GM23338 (cell line): ENCODE results near the gene LUC7L2. TPM values are rescaled to one million over a fixed set of nuclear protein-coding genes. Genes with fewer than 3 reads are reported as not detected.
A peak's percentile ranks its signal among the peaks of the same experiment; 100 is the strongest.

Source experiments
- ATAC-seq: fragments of 200-7000 bp; cut with Tn5 transposase; 3 replicates; pipeline ENCODE4 v1.9.1; 2020
- DNase-seq: peaks from one replicate; pipeline ENCODE4 v3.0.0-alpha.2; 2015; ENCODE audit warnings: low spot score
- H2AFZ ChIP-seq: fragments of 200-600 bp; sonication (generic); 2 replicates; pipeline ENCODE4 v1.8.0; 2016; ENCODE audit warnings: antibody characterized with exemption, mild to moderate bottlenecking, moderate library complexity
- H3F3A ChIP-seq: fragments of 200-600 bp; sonication (generic); replicated peaks from 2 replicates; pipeline ENCODE4 v1.8.0; 2017; ENCODE audit warnings: antibody characterized with exemption, mixed run types, low read depth
- H3K27ac ChIP-seq: fragments of 200-600 bp; sonication (generic); 2 replicates; pipeline ENCODE4 v1.6.1; 2016; ENCODE audit warnings: low read depth
- H3K27me3 ChIP-seq: fragments of 200-600 bp; sonication (generic); 2 replicates; pipeline ENCODE4 v1.8.0; 2016; ENCODE audit warnings: mild to moderate bottlenecking, mixed run types, moderate library complexity; ENCODE audit not compliant: insufficient read depth
- H3K36me3 ChIP-seq: fragments of 200-600 bp; sonication (generic); 2 replicates; pipeline ENCODE4 v1.8.0; 2016; ENCODE audit warnings: mild to moderate bottlenecking; ENCODE audit not compliant: insufficient read depth
- H3K4me1 ChIP-seq: fragments of 200-600 bp; sonication (generic); 2 replicates; pipeline ENCODE4 v1.8.0; 2016; ENCODE audit warnings: mild to moderate bottlenecking, moderate library complexity; ENCODE audit not compliant: insufficient read depth
- H3K4me2 ChIP-seq: fragments of 200-600 bp; sonication (generic); 2 replicates; pipeline ENCODE4 v1.7.1; 2017; ENCODE audit warnings: mixed run types
- H3K4me3 ChIP-seq: fragments of 200-600 bp; sonication (generic); 2 replicates; pipeline ENCODE4 v1.6.1; 2016; ENCODE audit warnings: mixed run types
- H3K79me2 ChIP-seq: fragments of 200-600 bp; sonication (generic); replicated peaks from 2 replicates; pipeline ENCODE4 v1.8.0; 2017; ENCODE audit warnings: mild to moderate bottlenecking; ENCODE audit not compliant: insufficient read depth
- H3K9me2 ChIP-seq: fragments of 200-600 bp; sonication (generic); 2 replicates; pipeline ENCODE4 v1.8.0; 2017; ENCODE audit not compliant: insufficient read depth
- H4K20me1 ChIP-seq: fragments of 200-600 bp; sonication (generic); replicated peaks from 2 replicates; pipeline ENCODE4 v1.8.0; 2017; ENCODE audit warnings: mild to moderate bottlenecking; ENCODE audit not compliant: insufficient read depth
- H3K27ac Mint-ChIP-seq: 2 replicates; pipeline ENCODE4 v1.8.0; 2020; ENCODE audit warnings: inconsistent platforms, mild to moderate bottlenecking, moderate library complexity, mixed read lengths
- H3K27me3 Mint-ChIP-seq: 3 replicates; pipeline ENCODE4 v1.8.0; 2022; ENCODE audit warnings: low read depth, mild to moderate bottlenecking, moderate library complexity, mixed read lengths, inconsistent platforms; ENCODE audit not compliant: insufficient read depth, poor library complexity
- H3K36me3 Mint-ChIP-seq: 3 replicates; pipeline ENCODE4 v1.8.0; 2021; ENCODE audit warnings: low read depth, mild to moderate bottlenecking, inconsistent platforms, moderate library complexity, mixed read lengths
- H3K4me1 Mint-ChIP-seq: 3 replicates; pipeline ENCODE4 v1.8.0; 2020; ENCODE audit warnings: mild to moderate bottlenecking, inconsistent platforms, mixed read lengths
- H3K4me3 Mint-ChIP-seq: 3 replicates; pipeline ENCODE4 v1.8.0; 2021; ENCODE audit warnings: moderate library complexity, mild to moderate bottlenecking, inconsistent platforms, mixed read lengths
- H3K9me3 Mint-ChIP-seq: 3 replicates; pipeline ENCODE4 v1.8.0; 2020; ENCODE audit warnings: moderate library complexity, mild to moderate bottlenecking, inconsistent platforms, mixed read lengths
- CREB1 ChIP-seq: fragments of 250-450 bp; sonication (Bioruptor Pico); IDR thresholded peaks from 2 replicates; pipeline ENCODE4 v1.5.0; 2020; ENCODE audit warnings: low read depth, mild to moderate bottlenecking, moderate library complexity
- JUNB ChIP-seq: IDR thresholded peaks from one replicate; pipeline ENCODE4 v1.6.1; 2016; ENCODE audit warnings: antibody characterized with exemption; ENCODE audit not compliant: unreplicated experiment
- POLR2AphosphoS5 ChIP-seq: IDR thresholded peaks from 2 replicates; pipeline ENCODE4 v1.6.1; 2016; ENCODE audit warnings: antibody characterized with exemption, low read depth
- ZNF114 ChIP-seq: fragments of 250-450 bp; sonication (Bioruptor Pico); IDR thresholded peaks from 2 replicates; pipeline ENCODE4 v1.5.0; 2020; ENCODE audit warnings: mild to moderate bottlenecking, moderate library complexity
- ZNF331 ChIP-seq: fragments of 250-450 bp; sonication (Bioruptor Pico); IDR thresholded peaks from 2 replicates; pipeline ENCODE4 v1.5.0; 2020; ENCODE audit warnings: low read depth, mild to moderate bottlenecking, moderate library complexity
- polyA plus RNA-seq: library from polyadenylated mRNA; unstranded; fragments of >200 nt; fragmentation: Nextera tagmentation; extraction: Ambion mirVana; gene quantifications from 2 replicates; pipeline ENCODE4 v1.2.1, GENCODE V29; 2016
- total RNA-seq: library from RNA; depleted of rRNA; stranded (reverse); fragments of >200 nt; shearing (Covaris generic); gene quantifications from 2 replicates; pipeline ENCODE4 v1.2.3, GENCODE V29; 2014
- TF ChIP-seq, protein P1 (sequence below): IDR thresholded peaks from 2 replicates; pipeline ENCODE4 v1.6.1; 2016; ENCODE audit warnings: antibody characterized with exemption
- TF ChIP-seq, protein P2 (sequence below), 2 experiments: fragments of 200-600 bp in 1 of 2; sonication (generic) in 1 of 2; conservative IDR thresholded peaks; 2 replicates each; pipeline versions ENCODE4 v1.5.1 to v1.6.1; 2016 to 2017; ENCODE audit warnings: antibody characterized with exemption in 2 of 2, low read depth in 2 of 2, mild to moderate bottlenecking in 2 of 2, moderate library complexity in 1 of 2
- TF ChIP-seq, protein P3 (sequence below): IDR thresholded peaks from one replicate; pipeline ENCODE4 v1.6.1; 2018; ENCODE audit warnings: antibody characterized with exemption; ENCODE audit not compliant: unreplicated experiment

The LUC7L2 gene
- total and polyA plus RNA-seq, 2 experiments from 2014 or later: 40.3 to 57.3 TPM

- ATAC-seq: peak; percentile 79
- no peaks in the 10 kb centered on the region for H3K36me3 ChIP-seq
- DNase-seq: peak; percentile 98
- H3K79me2 ChIP-seq: peaks cover 49% of the 10 kb centered on the region
- H3K27me3 ChIP-seq: no peaks in the 10 kb centered on the region
- peak overlapping the region; percentile 71 for H3K4me3 ChIP-seq
- peak; percentile 81 for TF ChIP-seq CREB1
- TF ChIP-seq JUNB: no peak
- TF ChIP-seq, protein P1, sequence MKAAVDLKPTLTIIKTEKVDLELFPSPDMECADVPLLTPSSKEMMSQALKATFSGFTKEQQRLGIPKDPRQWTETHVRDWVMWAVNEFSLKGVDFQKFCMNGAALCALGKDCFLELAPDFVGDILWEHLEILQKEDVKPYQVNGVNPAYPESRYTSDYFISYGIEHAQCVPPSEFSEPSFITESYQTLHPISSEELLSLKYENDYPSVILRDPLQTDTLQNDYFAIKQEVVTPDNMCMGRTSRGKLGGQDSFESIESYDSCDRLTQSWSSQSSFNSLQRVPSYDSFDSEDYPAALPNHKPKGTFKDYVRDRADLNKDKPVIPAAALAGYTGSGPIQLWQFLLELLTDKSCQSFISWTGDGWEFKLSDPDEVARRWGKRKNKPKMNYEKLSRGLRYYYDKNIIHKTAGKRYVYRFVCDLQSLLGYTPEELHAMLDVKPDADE: peak; percentile 54; the same call in 1 of the 2 replicates
- TF ChIP-seq POLR2AphosphoS5: peak; percentile 71
- TF ChIP-seq ZNF331: no peak
- Mint-ChIP-seq H3K27me3 (peaks cover 14% of the 10 kb centered on the region), H3K27ac (peak overlapping the region; percentile 100), H3K4me1 (peaks cover 36% of the 10 kb centered on the region), H3K36me3 (peaks cover 14% of the 10 kb centered on the region), H3K4me3 (peak overlapping the region; percentile 90), H3K9me3 (no peaks in the 10 kb centered on the region)
- H4K20me1 ChIP-seq: peaks cover 7% of the 10 kb centered on the region; the same call in 1 of the 2 replicates
- H3K27ac ChIP-seq: peak overlapping the region; percentile 99
- H3K4me1 ChIP-seq: peaks cover 26% of the 10 kb centered on the region
- peak overlapping the region; percentile 81 for H3K4me2 ChIP-seq
- no peaks in the 10 kb centered on the region for H3K9me2 ChIP-seq
- 0 out of 2 replicates have a peak, but pooled peaks cover 6% of the 10 kb centered on the region for H3F3A ChIP-seq
- H2AFZ ChIP-seq: no peak overlapping the region
Observed at GRCh38 chr7:139360210-139360947, 685 bp downstream of the LUC7L2 start.

GRCh38 chr7:139360948-139361307 is 1.2 kb downstream of the LUC7L2 start:
- peak overlapping the region; percentile 100 for H3K27ac Mint-ChIP-seq
- Histone ChIP-seq H3K79me2 (peaks cover 54% of the 10 kb centered on the region), H4K20me1 (peaks cover 8% of the 10 kb centered on the region; the same call in 1 of the 2 replicates), H3K27ac (peak overlapping the region; percentile 99), H3K27me3 (no peaks in the 10 kb centered on the region), H3K4me1 (peaks cover 26% of the 10 kb centered on the region), H3K4me2 (peak overlapping the region; percentile 81), H3K9me2 (no peaks in the 10 kb centered on the region), H2AFZ (no peak overlapping the region), H3F3A (0 out of 2 replicates have a peak, but pooled peaks cover 6% of the 10 kb centered on the region), H3K4me3 (peak overlapping the region; percentile 71), H3K36me3 (no peaks in the 10 kb centered on the region)
- peaks cover 35% of the 10 kb centered on the region for H3K4me1 Mint-ChIP-seq
- peaks cover 14% of the 10 kb centered on the region for H3K27me3 Mint-ChIP-seq
- peak overlapping the region; percentile 90 for H3K4me3 Mint-ChIP-seq
- TF ChIP-seq, protein P2, sequence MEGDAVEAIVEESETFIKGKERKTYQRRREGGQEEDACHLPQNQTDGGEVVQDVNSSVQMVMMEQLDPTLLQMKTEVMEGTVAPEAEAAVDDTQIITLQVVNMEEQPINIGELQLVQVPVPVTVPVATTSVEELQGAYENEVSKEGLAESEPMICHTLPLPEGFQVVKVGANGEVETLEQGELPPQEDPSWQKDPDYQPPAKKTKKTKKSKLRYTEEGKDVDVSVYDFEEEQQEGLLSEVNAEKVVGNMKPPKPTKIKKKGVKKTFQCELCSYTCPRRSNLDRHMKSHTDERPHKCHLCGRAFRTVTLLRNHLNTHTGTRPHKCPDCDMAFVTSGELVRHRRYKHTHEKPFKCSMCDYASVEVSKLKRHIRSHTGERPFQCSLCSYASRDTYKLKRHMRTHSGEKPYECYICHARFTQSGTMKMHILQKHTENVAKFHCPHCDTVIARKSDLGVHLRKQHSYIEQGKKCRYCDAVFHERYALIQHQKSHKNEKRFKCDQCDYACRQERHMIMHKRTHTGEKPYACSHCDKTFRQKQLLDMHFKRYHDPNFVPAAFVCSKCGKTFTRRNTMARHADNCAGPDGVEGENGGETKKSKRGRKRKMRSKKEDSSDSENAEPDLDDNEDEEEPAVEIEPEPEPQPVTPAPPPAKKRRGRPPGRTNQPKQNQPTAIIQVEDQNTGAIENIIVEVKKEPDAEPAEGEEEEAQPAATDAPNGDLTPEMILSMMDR (conservative IDR thresholded peaks at IDR 0.05; ENCODE audit: low read depth in 2 of 2): no peak
- TF ChIP-seq ZNF114 (CRISPR knock-in tag) (no peak), ZNF331 (no peak)
- TF ChIP-seq, protein P3, sequence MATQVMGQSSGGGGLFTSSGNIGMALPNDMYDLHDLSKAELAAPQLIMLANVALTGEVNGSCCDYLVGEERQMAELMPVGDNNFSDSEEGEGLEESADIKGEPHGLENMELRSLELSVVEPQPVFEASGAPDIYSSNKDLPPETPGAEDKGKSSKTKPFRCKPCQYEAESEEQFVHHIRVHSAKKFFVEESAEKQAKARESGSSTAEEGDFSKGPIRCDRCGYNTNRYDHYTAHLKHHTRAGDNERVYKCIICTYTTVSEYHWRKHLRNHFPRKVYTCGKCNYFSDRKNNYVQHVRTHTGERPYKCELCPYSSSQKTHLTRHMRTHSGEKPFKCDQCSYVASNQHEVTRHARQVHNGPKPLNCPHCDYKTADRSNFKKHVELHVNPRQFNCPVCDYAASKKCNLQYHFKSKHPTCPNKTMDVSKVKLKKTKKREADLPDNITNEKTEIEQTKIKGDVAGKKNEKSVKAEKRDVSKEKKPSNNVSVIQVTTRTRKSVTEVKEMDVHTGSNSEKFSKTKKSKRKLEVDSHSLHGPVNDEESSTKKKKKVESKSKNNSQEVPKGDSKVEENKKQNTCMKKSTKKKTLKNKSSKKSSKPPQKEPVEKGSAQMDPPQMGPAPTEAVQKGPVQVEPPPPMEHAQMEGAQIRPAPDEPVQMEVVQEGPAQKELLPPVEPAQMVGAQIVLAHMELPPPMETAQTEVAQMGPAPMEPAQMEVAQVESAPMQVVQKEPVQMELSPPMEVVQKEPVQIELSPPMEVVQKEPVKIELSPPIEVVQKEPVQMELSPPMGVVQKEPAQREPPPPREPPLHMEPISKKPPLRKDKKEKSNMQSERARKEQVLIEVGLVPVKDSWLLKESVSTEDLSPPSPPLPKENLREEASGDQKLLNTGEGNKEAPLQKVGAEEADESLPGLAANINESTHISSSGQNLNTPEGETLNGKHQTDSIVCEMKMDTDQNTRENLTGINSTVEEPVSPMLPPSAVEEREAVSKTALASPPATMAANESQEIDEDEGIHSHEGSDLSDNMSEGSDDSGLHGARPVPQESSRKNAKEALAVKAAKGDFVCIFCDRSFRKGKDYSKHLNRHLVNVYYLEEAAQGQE: no peak
- no peaks in the 10 kb centered on the region for H3K9me3 Mint-ChIP-seq
- peaks cover 16% of the 10 kb centered on the region for H3K36me3 Mint-ChIP-seq
- no peak for DNase-seq
- no peak for ATAC-seq
